HTR-8/SVneo (cell line): ENCODE results near the gene FHL2.
"Not testable (repeated sequence)": the region's sequence is repeated elsewhere in the genome, so short reads cannot be mapped to it uniquely, and the experiment has no call there.

Source experiments
- DNase-seq: peaks from one replicate; pipeline ENCODE4 v3.0.0; 2011; ENCODE audit warnings: low spot score, mixed read lengths; ENCODE audit not compliant: insufficient read length
- FAIRE-seq: peaks from 2 replicates; lab custom pipeline; 2011; peaks lifted over from hg19 to GRCh38; lab: Jason Lieb, UNC

The FHL2 gene

DNA sequence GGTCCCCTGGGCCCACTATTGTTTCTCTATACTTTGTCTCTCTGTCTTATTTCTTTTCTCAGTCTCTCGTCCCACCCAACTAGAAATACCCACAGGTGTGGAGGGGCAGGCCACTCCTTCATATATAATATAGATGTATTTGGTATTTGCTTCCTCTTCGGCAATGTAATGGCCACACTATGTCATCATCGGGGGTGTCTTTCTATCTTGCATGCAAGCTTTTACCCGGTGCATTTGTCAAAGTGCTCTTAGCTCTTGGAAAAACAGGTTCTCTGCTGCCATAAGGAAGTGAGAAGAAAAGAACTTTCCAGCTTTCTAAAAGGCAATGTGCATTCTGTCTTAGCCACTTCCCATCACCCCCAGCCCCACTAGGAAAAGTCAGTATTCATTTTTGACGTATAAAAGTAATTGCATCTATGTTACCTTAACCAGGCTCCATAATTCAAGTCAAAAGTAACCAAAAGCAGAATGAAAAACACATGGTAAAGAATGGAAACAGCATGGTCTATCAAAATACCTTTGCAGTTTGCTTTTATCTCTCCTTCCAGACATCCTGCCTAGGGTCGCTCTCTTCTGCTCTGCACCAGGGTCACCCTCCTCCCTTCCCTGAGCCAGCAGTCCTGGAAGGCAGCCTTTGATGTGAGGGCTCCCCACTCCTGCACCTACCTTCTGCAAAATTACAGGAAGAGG lies 27.2 kb upstream of the FHL2 start:
- DNase-seq (no peak), FAIRE-seq (no peak)

DNA sequence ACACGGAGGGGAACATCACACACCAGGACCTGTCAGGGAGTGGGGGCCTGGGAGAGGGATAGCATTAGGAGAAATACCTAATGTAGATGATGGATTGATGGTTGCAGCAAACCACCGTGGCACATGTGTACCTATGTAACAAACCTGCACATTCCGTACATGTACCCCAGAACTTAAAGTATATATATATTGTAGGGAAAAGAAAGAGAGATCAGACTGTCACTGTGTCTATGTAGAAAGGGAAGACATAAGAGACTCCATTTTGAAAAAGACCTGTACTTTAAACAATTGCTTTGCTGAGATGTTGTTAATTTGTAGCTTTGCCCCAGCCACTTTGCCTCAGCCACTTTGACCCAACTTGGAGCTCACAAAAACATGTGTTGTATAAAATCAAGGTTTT lies 26.0 kb upstream of the FHL2 start:
- DNase-seq, FAIRE-seq: not testable (repeated sequence)

DNA sequence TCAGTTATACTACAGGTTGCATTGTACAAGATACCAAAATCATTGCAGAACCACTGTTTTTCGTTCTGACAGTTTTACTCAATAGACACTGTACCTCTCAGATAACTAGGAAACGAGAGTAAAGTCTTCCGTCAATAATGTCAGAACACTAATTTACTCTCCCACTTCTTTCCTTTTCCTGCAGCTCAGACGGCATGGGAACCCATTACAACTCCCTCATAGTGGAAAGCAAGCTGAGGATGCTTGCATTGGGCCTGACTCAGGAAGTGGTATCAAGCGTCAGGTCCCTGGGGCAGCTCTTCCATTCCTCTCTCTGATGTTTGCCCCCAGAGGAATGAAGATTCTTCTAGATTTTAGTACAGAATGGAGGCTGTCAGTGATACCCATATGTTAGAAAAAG lies 23.9 kb upstream of the FHL2 start:
- no peak for DNase-seq
- no peak for FAIRE-seq

DNA sequence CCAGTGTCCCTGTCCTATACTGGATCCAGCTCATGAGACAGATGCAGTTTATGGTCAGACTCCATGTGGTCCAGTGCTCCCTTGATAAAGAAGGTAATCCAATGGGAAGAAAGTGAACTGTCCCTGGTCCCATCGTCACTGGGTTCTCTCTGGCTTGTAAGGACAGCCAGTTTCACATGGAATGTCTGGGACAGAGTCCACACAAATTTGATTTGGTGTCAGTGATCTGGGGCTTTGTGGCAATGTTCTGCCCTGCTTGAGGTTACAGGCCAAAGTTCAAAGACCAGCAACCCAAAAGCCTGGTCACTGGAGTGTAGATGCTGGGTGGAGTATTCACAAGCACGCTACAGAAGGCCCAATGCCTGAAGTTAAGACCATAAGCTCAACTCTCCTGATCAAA lies 22.2 kb upstream of the FHL2 start:
- FAIRE-seq (no peak), DNase-seq (no peak)

DNA sequence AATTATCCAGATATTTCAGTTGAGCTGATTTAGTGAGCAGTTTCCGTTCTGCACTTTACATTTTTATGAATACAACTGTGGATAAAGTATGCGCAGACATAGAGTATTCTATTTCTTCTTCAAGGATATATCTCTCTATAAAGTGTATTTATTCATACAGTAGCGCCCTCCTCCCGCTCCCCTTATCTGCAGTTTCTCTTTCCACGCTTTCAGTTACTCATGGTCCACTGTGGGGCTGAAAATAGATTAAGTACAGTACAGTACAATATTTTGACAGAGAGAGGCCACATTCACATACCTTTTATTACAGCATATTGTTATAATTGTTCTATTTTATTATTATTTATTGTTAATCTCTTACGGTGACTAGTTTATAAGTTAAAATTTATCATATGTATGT lies 19.7 kb upstream of the FHL2 start:
- FAIRE-seq: no peak
- DNase-seq: no peak

DNA sequence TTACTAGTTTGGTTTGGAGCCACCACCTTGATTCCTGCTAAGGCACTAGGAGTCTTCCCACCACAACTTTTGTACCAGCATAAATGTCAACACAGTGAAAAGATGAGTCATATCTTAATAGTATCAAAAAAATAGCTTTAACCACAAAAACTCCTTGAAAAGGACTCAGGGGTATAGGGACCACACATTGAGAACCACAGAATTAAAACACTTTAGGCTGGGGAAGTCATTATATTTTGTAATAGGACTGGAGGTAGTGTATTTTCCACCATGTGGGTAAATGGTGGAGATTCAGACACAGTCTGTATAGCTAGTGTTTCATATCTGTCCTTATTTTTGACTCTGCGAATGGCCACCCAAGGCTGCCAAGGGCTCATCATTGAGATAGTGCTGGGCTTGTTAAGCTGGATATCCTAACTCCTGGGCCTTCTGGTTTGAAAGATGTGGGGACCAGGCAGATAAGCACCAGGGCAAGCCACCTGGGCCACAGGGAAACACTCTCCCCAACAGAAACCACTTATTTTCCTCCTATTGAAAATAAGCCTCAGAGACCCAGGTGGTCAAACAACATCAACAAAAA lies 19.1 kb upstream of the FHL2 start:
- peak; percentile 21 for DNase-seq

DNA sequence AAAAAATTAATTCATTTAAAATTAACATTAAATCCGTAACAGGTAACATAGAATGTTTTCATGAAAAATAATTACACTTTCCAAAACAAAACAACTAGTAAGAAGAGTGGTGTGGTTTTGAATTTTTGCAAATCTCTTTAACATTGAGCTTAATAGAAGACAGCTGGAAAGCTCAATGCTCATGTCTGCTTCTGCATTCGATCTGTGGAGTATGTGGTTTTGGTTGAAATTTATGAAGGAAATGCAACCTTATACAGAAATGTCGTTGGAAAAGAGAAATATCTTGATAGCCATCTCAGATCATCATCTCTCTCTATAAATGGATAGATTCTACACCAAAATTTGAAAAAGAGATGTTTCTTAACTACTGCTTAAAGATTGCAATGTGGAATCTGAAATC lies 17.3 kb upstream of the FHL2 start:
- DNase-seq (no peak), FAIRE-seq (no peak)

More for the DNA sequence above, 19.1 kb upstream of the FHL2 start:
- FAIRE-seq: no peak

DNA sequence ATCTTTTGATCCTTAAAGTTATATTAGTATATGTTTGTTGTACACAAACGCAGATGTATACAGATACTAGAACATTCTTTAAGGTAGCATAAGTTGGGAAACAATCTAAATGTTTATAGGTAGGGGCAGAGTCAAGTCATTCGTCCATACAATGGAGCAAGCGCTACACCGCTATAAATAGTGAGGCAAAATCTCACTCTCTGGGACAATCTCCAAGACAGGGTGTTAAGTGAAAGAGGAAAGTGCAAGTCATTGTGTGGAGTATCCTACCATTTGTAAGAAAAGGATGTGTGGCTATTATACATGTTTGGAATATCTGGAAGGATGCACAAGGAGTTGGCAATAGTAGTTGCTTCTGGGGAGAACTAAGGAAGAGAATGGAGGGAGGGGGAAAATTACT lies 16.2 kb upstream of the FHL2 start:
- no peak for DNase-seq
- no peak for FAIRE-seq

DNA sequence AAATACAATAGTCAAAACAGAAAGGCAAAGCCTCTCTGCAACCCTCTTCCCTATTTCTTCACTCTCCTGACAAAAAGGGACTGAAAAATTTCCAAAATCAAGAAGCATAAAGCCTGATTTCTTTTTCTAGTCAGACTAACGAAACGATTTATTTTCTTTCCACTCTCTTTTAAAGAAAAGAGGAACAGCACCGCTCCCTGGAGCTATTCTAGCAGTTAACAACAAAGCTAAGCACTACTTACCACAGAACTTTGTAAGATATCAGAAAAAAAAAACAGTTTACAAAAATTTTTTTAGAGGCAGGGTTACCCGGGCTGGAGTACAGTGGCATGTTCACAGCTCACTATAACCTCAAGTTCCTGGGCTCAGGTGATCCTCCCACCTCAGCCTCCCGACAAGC lies 14.4 kb upstream of the FHL2 start:
- FAIRE-seq (no peak), DNase-seq (no peak)

DNA sequence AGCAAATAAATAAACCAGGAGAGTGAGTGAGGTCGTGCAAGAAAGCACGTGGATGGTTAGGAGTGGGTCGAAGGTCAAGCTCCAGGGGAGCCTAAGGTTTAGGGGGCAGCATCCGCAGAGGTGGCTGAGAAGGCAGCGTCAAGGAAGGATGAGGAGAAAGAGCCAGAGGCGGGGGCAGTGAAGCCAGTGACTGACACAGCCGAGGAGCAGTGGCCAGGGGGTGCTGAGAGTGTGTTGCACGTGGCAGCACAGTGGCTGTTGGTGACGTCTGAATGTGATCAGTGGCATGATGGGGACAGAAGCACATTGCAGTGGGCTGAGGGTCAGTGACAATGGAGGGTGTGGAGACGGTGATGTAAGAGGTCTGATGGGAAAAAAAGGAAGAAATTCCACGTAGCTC lies 13.7 kb upstream of the FHL2 start:
- no peak for DNase-seq
- FAIRE-seq: no peak

DNA sequence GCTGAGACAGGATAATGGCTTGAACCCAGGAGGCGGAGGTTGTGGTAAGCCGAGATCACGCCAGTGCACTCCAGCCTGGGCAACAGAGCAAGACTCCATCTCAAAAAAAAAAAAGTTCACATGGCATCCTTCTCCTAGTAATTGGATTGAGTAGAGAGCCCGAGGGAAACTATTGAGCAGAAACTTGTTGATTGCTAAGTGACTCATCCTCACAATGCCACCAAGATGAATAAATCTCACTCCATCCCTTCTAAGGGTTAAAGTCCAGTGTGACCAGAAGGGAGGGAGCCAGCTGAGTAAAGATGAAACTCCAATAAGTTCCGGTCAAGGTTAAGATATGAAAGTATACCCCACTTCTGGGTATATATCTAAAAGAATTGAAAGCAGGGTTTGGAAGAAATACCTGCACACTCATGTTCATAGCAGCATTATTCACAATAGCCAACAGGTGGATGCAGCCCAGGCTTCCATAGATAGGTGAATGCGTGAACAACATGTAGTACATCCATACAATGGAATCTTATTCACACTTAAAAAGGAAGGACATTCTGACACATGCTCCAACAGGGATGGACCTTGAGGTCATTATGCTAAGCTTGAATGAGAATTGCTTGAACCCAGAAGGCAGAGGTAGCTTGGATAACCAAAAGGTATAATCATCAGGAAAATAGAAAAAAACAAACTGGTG lies 13.0 kb upstream of the FHL2 start:
- DNase-seq: no peak
- no peak for FAIRE-seq

DNA sequence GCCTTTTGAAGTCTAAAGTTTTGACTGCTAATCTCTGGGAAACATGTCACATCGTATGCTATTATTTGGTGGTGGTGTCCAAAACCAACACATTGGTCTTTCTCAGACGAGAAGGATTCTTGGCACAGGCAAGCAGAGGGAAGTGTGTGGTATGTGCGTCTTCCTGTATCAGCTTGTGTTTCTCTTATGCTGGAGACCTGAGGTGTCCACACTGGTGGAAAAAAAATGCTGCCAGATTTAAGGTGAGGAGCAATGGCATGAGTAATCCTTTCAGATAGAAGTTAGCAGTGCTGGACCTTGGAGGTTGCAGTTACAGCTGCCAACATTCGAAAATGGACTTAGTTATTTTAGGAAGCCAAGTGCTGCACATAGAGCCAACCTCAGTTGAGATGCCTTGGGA lies 11.7 kb upstream of the FHL2 start:
- FAIRE-seq (no peak), DNase-seq (no peak)

DNA sequence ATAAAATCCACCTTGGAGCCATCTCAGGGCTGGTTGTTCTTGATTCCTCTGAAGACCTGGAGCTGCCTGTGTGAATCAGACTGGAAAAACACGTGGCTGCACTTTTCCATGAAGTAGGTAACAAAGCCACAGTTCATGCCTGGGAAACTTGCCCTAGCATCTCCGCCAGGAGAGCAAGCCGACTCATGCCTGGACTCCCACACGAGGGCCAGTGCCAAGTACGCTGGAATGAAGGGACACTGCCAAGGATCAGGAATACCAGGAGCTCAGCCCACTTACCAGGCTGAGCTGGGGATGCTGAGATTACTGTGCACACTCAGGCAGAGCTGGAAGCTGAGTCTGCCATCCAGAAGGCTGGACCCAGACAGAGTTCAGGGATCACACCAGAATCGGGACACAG lies 10.9 kb upstream of the FHL2 start:
- DNase-seq: peak; percentile 60

DNA sequence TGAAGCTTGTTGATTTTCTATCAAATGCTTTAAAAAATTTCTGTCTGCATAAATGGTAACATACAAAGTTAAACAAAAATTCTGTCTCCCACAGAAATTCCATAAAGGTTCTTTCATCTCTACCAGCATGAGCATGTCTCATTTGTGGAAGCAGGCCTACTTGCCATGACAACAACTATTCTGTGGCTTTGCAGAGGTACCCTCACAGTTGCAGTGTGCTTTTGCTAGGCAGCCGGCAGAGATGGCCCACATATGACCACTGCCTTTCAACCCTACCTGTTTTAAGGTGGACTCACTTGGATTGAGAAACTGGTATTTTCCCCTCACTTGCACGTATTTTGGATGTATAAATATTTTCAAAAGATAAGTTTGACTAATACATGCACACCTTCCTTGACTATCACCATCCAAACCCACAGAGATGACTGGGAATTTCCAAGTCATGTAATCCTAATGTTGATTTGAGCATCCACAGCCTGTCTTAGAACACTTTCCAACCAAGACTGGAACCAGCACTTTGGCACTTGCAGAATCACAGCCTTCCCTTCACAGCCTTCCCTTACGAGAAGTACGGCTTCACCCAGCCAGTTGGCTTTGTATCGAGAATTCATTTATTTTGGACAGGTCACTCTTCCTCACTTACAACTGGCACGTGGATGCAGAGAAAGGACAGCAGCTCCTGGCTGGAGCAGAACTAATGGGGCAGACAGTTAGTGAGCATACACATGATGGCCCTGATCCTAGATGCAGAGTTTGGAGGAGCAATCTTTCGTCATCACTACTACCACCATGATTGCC lies 9.3 kb upstream of the FHL2 start:
- no peak for DNase-seq
- no peak for FAIRE-seq

More for the DNA sequence above, 10.9 kb upstream of the FHL2 start:
- FAIRE-seq: peak; percentile 84

DNA sequence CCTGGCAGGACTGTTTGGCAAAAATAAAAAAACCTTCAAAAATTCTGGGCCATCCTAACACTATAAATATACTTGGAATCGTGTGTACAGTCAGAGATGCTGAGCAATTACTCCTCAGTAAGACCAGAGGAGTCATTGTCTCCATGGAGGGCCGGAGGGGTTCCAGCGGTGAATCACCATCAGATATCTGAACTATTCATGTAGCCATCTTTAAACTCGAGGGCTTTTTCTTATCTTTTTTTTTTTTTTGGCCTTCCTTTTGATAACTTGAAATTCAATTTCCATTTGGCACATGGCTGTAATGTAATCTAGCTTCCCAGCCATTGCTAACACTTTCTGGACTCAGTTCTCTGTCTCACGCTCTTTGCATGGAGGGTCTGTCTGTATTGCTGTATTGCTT lies 7.4 kb upstream of the FHL2 start:
- DNase-seq (no peak), FAIRE-seq (no peak)

DNA sequence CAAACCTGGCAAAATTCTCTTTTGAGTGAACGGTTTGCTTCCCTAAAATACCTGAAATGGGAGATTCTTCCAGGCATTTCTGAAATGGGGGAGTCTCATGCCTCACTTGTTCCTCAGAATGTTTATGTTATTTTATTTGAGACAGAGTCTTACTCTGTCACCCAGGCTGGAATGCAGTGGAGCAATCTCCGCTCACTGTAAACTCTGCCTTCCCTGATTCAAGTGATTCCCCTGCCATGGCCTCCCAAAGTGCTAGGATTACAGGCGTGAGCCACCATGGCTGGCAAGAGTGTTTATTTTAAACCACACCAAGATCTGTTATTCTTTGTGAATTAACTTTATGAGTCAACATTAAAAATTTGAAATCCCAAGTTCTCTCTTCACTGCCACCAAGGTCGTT lies 6.4 kb upstream of the FHL2 start:
- DNase-seq: no peak
- FAIRE-seq: no peak

DNA sequence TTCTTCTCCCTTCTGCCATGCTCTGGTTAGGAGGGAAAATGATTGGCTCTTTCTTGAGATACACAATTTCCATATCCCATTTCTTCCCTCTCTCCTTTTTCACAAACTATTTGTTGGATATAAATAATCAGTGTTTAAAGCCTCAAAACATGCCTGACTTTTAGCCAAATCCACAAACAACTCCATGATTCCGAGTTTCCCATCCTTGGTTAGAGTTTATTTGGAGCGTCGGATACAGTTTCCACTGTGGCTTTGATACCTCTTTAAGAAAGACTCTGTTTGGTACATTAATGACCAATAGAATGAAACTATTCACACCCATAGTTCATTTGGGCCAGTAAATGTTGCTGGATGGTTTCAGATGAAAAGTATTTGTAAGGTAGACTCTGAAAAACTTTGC lies 5.9 kb upstream of the FHL2 start:
- DNase-seq: no peak
- no peak for FAIRE-seq

DNA sequence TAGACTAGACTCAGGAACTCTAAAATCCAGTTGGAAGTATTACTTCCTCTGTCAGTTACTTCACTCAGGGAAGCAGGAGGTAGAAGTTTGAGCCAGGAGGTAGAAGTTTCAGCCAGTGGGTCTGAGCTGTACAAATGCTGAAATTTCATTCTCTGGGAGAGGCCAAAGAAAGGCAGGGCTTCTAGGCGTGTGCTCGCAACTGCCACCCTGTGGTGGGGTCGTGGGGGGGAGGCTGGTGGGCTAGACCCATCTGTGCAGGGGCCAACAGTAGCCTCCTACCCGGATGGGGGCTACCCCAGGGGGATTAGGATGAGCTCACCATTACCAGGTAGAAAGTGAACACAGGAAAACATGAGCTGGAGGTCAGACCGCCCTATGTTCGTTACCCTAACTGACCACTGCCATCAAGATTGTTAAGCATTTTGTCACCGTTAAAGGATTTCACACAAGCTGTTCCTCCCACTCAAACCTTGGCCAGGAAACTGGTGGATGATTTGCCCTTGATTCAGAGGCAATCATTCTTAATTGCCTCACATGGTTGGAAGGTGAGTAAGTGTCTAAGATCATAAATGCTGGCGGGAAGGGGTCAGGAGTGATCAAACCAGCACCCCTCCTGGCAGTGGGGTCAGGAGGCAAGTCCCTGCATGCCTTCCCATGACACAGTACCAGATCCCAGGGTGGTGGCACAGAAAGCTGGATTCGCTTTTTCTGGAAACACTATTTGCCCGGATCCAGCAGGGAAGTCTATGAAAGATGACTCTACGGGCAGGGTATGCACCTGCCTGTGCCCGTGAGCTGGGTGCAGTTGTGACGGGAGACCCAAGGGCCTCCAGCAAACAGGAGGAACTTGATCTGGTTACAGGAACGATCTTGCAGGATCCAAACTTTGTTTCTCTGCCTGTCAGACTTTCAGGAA lies 5.2 kb upstream of the FHL2 start:
- peak; percentile 78 for DNase-seq

DNA sequence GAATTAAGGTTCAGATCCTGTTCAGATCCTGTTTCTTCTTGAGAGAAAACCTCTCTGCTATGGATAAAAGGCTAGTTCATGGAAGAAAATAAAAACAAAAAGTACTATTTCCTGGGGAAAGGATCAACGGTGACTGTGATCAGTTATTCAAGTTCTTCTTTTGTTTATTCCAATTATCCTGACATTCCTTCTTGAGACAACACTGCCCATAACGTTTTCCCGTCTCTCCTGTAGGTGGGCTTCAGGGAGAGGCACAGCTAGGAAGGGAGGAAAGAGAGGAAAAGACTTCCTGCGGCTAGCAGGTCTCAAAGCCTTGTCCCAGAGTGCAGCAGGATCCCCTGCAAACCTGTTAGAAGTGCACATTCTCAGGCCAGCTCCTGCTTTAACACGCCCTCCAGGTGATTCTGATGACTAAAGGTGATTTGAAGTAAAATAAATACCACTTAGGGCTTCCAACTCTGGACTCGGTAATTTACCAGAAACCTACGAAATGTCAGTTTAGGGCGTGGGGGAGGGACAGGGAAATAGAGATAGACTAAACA lies 4.5 kb upstream of the FHL2 start:
- FAIRE-seq (no peak), DNase-seq (no peak)

More for the DNA sequence above, 5.2 kb upstream of the FHL2 start:
- peak; percentile 97 for FAIRE-seq

DNA sequence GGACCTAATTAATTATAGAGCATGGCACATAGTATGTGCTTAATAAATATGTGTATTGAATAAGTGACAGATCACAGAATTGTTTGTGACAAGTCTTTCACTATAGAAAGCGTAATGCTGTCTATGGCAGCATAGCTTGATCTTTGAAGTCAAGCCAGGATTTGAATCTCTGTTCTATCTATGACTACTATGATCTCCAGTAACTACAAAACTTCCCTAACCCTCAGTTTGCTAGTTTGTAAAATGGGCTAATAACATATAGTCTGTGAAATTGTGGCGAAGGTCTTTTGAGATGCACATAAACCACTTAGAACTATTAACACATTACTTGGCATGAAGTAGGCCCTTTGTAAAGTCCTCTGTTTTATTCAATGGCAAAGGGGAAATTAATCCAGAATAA lies 4.0 kb upstream of the FHL2 start:
- no peak for FAIRE-seq

More for the DNA sequence above, 4.0 kb upstream of the FHL2 start:
- no peak for DNase-seq
